ENCODE data around the gene PAPPA.

The PAPPA gene

GRCh38 chr9:116383936-116384335 is 230.3 kb downstream of the PAPPA start:
- Histone ChIP-seq H3K4me3 (ENCODE audit: low read depth, low read length) (no peak overlapping the region), H3K9me3 (ENCODE audit: control insufficient read depth, insufficient read depth, low read depth, low read length) (no peaks in the 10 kb centered on the region), H3K36me3 (ENCODE audit: control insufficient read depth in 2 of 2, insufficient read depth in 1 of 2, low read length in 2 of 2) (no peaks in the 10 kb centered on the region), H3K4me1 (ENCODE audit: control insufficient read depth, insufficient read depth, low read length) (no peaks in the 10 kb centered on the region), H3K27ac (ENCODE audit: extremely low read depth, low read depth, low read length) (no peak overlapping the region)
- TF ChIP-seq ZEB2 (tag by site-specific recombination; IDR thresholded peaks at IDR 0.05) (no peak), ZNF341 (tag by site-specific recombination; IDR thresholded peaks at IDR 0.05; ENCODE audit: low read depth) (no peak), GLIS1 (tag by site-specific recombination; IDR thresholded peaks at IDR 0.05) (no peak), ZNF621 (tag by site-specific recombination; IDR thresholded peaks at IDR 0.05) (no peak)
- TF ChIP-seq, protein P1, sequence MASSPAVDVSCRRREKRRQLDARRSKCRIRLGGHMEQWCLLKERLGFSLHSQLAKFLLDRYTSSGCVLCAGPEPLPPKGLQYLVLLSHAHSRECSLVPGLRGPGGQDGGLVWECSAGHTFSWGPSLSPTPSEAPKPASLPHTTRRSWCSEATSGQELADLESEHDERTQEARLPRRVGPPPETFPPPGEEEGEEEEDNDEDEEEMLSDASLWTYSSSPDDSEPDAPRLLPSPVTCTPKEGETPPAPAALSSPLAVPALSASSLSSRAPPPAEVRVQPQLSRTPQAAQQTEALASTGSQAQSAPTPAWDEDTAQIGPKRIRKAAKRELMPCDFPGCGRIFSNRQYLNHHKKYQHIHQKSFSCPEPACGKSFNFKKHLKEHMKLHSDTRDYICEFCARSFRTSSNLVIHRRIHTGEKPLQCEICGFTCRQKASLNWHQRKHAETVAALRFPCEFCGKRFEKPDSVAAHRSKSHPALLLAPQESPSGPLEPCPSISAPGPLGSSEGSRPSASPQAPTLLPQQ (tag by site-specific recombination; IDR thresholded peaks at IDR 0.05): no peak
- POLR2A ChIA-PET: no interaction called here
- CTCF ChIA-PET: interaction anchor here (0.5 kb wide), 1 partner anchor 18 kb away, joined by 3 read pairs; no protein-coding TSS in a partner anchor

DNA sequence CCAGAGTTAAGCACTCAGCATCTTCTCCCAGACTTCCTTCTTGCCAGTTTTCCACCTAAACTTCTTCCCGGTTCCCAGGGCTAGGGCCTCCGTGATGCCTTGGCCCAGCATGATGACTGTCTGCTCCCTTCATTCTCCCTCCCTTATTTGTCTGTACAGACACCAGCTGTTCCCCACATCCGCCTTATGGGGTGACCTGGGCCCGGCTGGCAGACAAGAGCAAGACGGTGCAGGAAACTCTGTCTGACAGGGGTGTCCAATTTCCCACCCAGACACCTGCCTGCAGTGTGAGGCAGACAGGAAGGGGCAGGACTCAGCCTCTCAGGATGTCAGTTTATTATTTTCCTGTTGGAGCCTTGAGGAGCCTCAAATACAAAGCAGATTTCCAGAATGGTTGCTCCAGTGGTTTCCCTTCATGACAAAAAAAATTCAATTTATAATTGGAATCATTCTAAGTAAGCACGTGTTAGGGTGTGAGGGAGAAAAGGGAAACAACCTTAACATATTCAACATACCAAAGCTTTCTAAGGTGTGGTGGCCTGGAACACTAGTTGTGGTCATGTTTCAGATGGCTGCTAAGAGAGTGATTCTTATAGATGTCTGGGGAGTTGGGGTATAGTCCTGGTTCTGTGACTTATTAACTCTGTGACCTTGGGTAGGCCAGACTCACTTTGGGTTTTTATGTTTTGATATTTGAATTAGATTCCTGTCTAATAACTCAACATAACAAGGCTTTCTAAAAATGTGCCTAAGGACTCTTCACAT is 234.5 kb downstream of the PAPPA start:
- Histone ChIP-seq H3K36me3 (ENCODE audit: control insufficient read depth in 2 of 2, insufficient read depth in 1 of 2, low read length in 2 of 2) (no peaks in the 10 kb centered on the region), H3K4me3 (ENCODE audit: low read depth, low read length) (no peak overlapping the region), H3K9me3 (ENCODE audit: control insufficient read depth, insufficient read depth, low read depth, low read length) (no peaks in the 10 kb centered on the region), H3K27ac (ENCODE audit: extremely low read depth, low read depth, low read length) (no peak overlapping the region), H3K4me1 (ENCODE audit: control insufficient read depth, insufficient read depth, low read length) (no peaks in the 10 kb centered on the region)
- POLR2A ChIA-PET: no interaction called here
- CTCF ChIA-PET: interaction anchor here (1.2 kb wide), 1 partner anchor 11 kb away, joined by 5 read pairs; no protein-coding TSS in a partner anchor
- TF ChIP-seq, protein P2, sequence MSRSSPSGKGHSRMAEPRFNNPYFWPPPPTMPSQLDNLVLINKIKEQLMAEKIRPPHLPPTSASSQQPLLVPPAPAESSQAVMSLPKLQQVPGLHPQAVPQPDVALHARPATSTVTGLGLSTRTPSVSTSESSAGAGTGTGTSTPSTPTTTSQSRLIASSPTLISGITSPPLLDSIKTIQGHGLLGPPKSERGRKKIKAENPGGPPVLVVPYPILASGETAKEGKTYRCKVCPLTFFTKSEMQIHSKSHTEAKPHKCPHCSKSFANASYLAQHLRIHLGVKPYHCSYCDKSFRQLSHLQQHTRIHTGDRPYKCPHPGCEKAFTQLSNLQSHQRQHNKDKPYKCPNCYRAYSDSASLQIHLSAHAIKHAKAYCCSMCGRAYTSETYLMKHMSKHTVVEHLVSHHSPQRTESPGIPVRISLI (tag by site-specific recombination; IDR thresholded peaks at IDR 0.05): no peak
- TF ChIP-seq ZNF843 (tag by site-specific recombination; IDR thresholded peaks at IDR 0.05) (no peak), SCRT2 (tag by site-specific recombination; IDR thresholded peaks at IDR 0.05) (no peak), ZNF140 (tag by site-specific recombination; IDR thresholded peaks at IDR 0.05) (no peak), HOXD13 (CRISPR knock-in tag; IDR thresholded peaks at IDR 0.05; ENCODE audit: borderline replicate concordance) (no peak), ZNF629 (tag by site-specific recombination; IDR thresholded peaks at IDR 0.05) (no peak), KLF9 (tag by site-specific recombination; IDR thresholded peaks at IDR 0.05; ENCODE audit: low read depth) (no peak), ZNF2 (tag by site-specific recombination; IDR thresholded peaks at IDR 0.05) (no peak), ZBTB20 (tag by site-specific recombination; IDR thresholded peaks at IDR 0.05) (no peak)
- TF ChIP-seq, protein P1 (tag by site-specific recombination; IDR thresholded peaks at IDR 0.05): no peak

DNA sequence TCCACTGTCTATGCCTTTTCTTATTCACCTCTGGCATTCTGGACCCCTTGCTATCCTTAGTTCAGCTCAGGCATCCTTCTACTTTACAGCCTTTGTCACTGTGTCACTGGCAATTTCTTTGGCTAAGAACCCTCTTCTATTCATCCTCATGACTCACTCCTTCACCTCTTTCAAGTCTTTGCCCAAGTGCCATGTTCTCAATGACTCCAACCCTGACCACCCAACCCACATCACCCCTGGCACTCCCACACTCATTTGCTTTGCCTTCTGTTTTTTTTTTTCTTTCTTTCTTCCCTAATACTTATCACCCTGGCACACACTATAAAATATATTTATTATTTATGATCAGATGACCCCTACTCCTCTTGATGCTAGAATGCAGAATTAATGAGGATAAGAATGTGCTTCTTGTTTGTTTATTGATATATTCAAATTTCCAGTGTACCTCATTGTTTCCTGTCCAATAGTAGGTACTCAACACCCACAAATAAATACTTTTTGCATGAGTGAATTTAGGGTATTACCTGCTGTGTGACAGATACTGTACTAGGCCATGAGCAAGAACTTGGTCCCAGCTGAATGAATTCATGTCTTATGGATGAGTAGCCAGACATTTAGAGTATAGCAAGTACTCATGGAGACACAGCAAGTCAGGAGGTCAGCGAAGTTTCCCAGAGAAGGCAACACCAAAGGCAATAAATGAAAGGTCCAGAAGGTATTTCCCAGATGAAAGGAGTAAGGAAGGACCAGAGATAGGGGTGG is 236.1 kb downstream of the PAPPA start:
- H3K36me3 ChIP-seq (ENCODE audit: control insufficient read depth in 2 of 2, insufficient read depth in 1 of 2, low read length in 2 of 2): no peaks in the 10 kb centered on the region
- CTCF ChIA-PET: no interaction called here
- POLR2A ChIA-PET: no interaction called here
- H3K9me3 ChIP-seq (ENCODE audit: control insufficient read depth, insufficient read depth, low read depth, low read length): no peaks in the 10 kb centered on the region
- H3K27ac ChIP-seq (ENCODE audit: extremely low read depth, low read depth, low read length): no peak overlapping the region
- H3K4me3 ChIP-seq (ENCODE audit: low read depth, low read length): no peak overlapping the region
- no peaks in the 10 kb centered on the region for H3K4me1 ChIP-seq (ENCODE audit: control insufficient read depth, insufficient read depth, low read length)
- TF ChIP-seq ZNF768 (tag by site-specific recombination; IDR thresholded peaks at IDR 0.05): no peak
- TF ChIP-seq ZFP3 (tag by site-specific recombination; IDR thresholded peaks at IDR 0.05; ENCODE audit: low read depth): no peak
- no peak for TF ChIP-seq ZNF701 (tag by site-specific recombination; IDR thresholded peaks at IDR 0.05)
- TF ChIP-seq ZNF112 (tag by site-specific recombination; IDR thresholded peaks at IDR 0.05): no peak
- no peak for TF ChIP-seq ZNF280D (tag by site-specific recombination; IDR thresholded peaks at IDR 0.05)
- no peak for TF ChIP-seq ZNF707 (tag by site-specific recombination; IDR thresholded peaks at IDR 0.05)
- TF ChIP-seq ZNF266 (tag by site-specific recombination; IDR thresholded peaks at IDR 0.05; ENCODE audit: low read depth): no peak
- TF ChIP-seq ZNF174 (tag by site-specific recombination; IDR thresholded peaks at IDR 0.05): no peak
- TF ChIP-seq ZNF366 (tag by site-specific recombination; conservative IDR thresholded peaks at IDR 0.05): no peak

All from HEK293 (cell line).